HepG2 (cell line): ENCODE measurements around the gene PIK3R5. TPM values are rescaled to one million over a fixed set of nuclear protein-coding genes. Genes with fewer than 3 reads are reported as not detected.

Experiments
- ATAC-seq: fragments of 200-7000 bp; cut with Tn5 transposase; 3 replicates; pipeline ENCODE4 v1.9.1; 2020; ENCODE audit warnings: mild to moderate bottlenecking, moderate library complexity
- BruUV-seq: library from RNA; stranded (reverse); fragments of 400-500 nt; replicated peaks from 2 replicates; lab custom pipeline; 2021; lab: Mats Ljungman, UMichigan
- CTCF ChIA-PET: fragments of 300-600 bp; formaldehyde crosslinking; extraction: SDS; loops from one replicate; lab custom pipeline; 2021; ENCODE audit warnings: low total read pairs, inconsistent platforms, low intra/inter-chr PET ratio; lab: Yijun Ruan, JAX
- POLR2A ChIA-PET: fragments of 350-600 bp; sonication (Branson Sonifier 250); formaldehyde crosslinking; loops from one replicate; lab custom pipeline; 2020; ENCODE audit warnings: antibody characterized with exemption, inconsistent platforms; lab: Yijun Ruan, JAX
- DNase-seq: peaks from one replicate; pipeline ENCODE4 v3.0.0-alpha.2; 2015; ENCODE audit warnings: low spot score
- FAIRE-seq: peaks from 3 replicates; lab custom pipeline; 2011; peaks lifted over from hg19 to GRCh38; lab: Jason Lieb, UNC
- H2AFZ ChIP-seq: one replicate; pipeline ENCODE4 v1.6.1; 2011; ENCODE audit warnings: low read length, inconsistent platforms
- H3K27ac ChIP-seq: fragments of 300-600 bp; 3 replicates; pipeline ENCODE4 v1.8.0; 2011; ENCODE audit warnings: mixed run types, mild to moderate bottlenecking, mixed read lengths, low read length, inconsistent platforms; ENCODE audit not compliant: insufficient read depth; ENCODE audit errors: extremely low read length
- H3K27me3 ChIP-seq, 2 experiments: fragments of 200-600 bp in 1 of 2; 2 replicates in 1 of 2; 3 replicates in 1 of 2; pipeline versions ENCODE4 v1.6.0 to v1.8.0; 2011; ENCODE audit warnings: low read length in 2 of 2, mild to moderate bottlenecking in 2 of 2, moderate library complexity in 2 of 2, inconsistent platforms in 1 of 2; ENCODE audit not compliant: insufficient read depth in 2 of 2, control insufficient read depth in 1 of 2
- H3K36me3 ChIP-seq, 2 experiments: fragments of 200-600 bp in 1 of 2; replicated peaks in 1 of 2; 2 replicates in 1 of 2; 3 replicates in 1 of 2; pipeline versions ENCODE4 v1.5.1 to v1.8.0; 2011; ENCODE audit warnings: low read length in 2 of 2, inconsistent platforms in 1 of 2; ENCODE audit not compliant: insufficient read depth in 2 of 2, control insufficient read depth in 1 of 2
- H3K4me1 ChIP-seq: 2 replicates; pipeline ENCODE4 v1.5.1; 2012; ENCODE audit warnings: low read length, inconsistent platforms; ENCODE audit not compliant: insufficient read depth
- H3K4me2 ChIP-seq: 2 replicates; pipeline ENCODE4 v1.6.0; 2011; ENCODE audit warnings: low read depth, low read length, inconsistent platforms
- H3K4me3 ChIP-seq, 3 experiments: fragments of 200-600 bp in 1 of 3; sonication (generic), shearing (Covaris generic) in 1 of 3; replicated peaks in 1 of 3; 2 replicates each; pipeline ENCODE4 v1.5.1; 2011 to 2016; ENCODE audit warnings: low read length in 3 of 3, inconsistent platforms in 2 of 3, low read depth in 2 of 3, mild to moderate bottlenecking in 2 of 3, control low read depth in 1 of 3, mixed read lengths in 1 of 3; ENCODE audit not compliant: insufficient read depth in 1 of 3
- H3K79me2 ChIP-seq: one replicate; pipeline ENCODE4 v1.6.1; 2011; ENCODE audit warnings: low read length, inconsistent platforms; ENCODE audit not compliant: insufficient read depth
- H3K9ac ChIP-seq: 2 replicates; pipeline ENCODE4 v1.6.0; 2011; ENCODE audit warnings: mild to moderate bottlenecking, low read depth, low read length, inconsistent platforms; ENCODE audit not compliant: insufficient read depth
- H3K9me3 ChIP-seq: 2 replicates; pipeline ENCODE4 v1.5.1; 2012; ENCODE audit warnings: mild to moderate bottlenecking, low read length
- H4K20me1 ChIP-seq: 2 replicates; pipeline ENCODE4 v1.6.0; 2011; ENCODE audit warnings: inconsistent platforms, mild to moderate bottlenecking, low read length, moderate library complexity; ENCODE audit not compliant: insufficient read depth
- AKAP8 ChIP-seq: sonication (generic); formaldehyde crosslinking; IDR thresholded peaks from 2 replicates; pipeline ENCODE4 v1.5.1; 2020; ENCODE audit warnings: mild to moderate bottlenecking, missing genetic modification reagents
- ATRX ChIP-seq: sonication (generic); formaldehyde crosslinking; IDR thresholded peaks from 2 replicates; pipeline ENCODE4 v1.4.0; 2020; ENCODE audit warnings: missing genetic modification reagents, borderline replicate concordance
- BORCS8-MEF2B ChIP-seq: sonication (generic); formaldehyde crosslinking; IDR thresholded peaks from 2 replicates; pipeline ENCODE4 v1.8.0; 2022; ENCODE audit warnings: mild to moderate bottlenecking, missing genetic modification reagents
- CEBPG ChIP-seq: IDR thresholded peaks from 2 replicates; pipeline ENCODE4 v1.6.1; 2016
- EHMT2 ChIP-seq: fragments of 200-600 bp; sonication (generic); IDR thresholded peaks from 2 replicates; pipeline ENCODE4 v1.7.0; 2017; ENCODE audit warnings: antibody characterized with exemption, low read depth, low read length, borderline replicate concordance
- HNF4G ChIP-seq, 2 experiments: sonication (generic) in 1 of 2; formaldehyde crosslinking in 1 of 2; IDR thresholded peaks; 2 replicates each; pipeline versions ENCODE4 v1.4.0 to v1.6.1; 2011 to 2020; ENCODE audit warnings: borderline replicate concordance in 2 of 2, low read depth in 2 of 2, mild to moderate bottlenecking in 2 of 2, low read length in 1 of 2, missing genetic modification reagents in 1 of 2, moderate library complexity in 1 of 2
- KAT7 ChIP-seq: IDR thresholded peaks from 2 replicates; pipeline ENCODE4 v1.6.1; 2018; ENCODE audit warnings: borderline replicate concordance, missing compliant biosample characterization
- KDM5B ChIP-seq: sonication (generic); formaldehyde crosslinking; IDR thresholded peaks from 2 replicates; pipeline ENCODE4 v1.4.0; 2020; ENCODE audit warnings: missing genetic modification reagents, mild to moderate bottlenecking, borderline replicate concordance
- SNAI1 ChIP-seq: sonication (generic); formaldehyde crosslinking; IDR thresholded peaks from 2 replicates; pipeline ENCODE4 v1.5.0; 2020; ENCODE audit warnings: mild to moderate bottlenecking, missing genetic modification reagents, borderline replicate concordance
- ZGPAT ChIP-seq: IDR thresholded peaks from 2 replicates; pipeline ENCODE4 v1.6.1; 2016; ENCODE audit warnings: mild to moderate bottlenecking
- ZNF101 ChIP-seq: sonication (generic); formaldehyde crosslinking; IDR thresholded peaks from 2 replicates; pipeline ENCODE4 v1.4.0; 2020; ENCODE audit warnings: mild to moderate bottlenecking, low read depth, missing genetic modification reagents, borderline replicate concordance
- ZNF567 ChIP-seq: sonication (generic); formaldehyde crosslinking; IDR thresholded peaks from 2 replicates; pipeline ENCODE4 v1.8.1; 2023; ENCODE audit warnings: mild to moderate bottlenecking, missing genetic modification reagents, borderline replicate concordance
- ZNF639 ChIP-seq: conservative IDR thresholded peaks from 2 replicates; pipeline ENCODE4 v1.6.1; 2018; ENCODE audit warnings: missing genetic modification reagents
- WGBS: methylation state at CpG from one replicate; pipeline ENCODE4 v1.1.6; 2017; ENCODE audit warnings: low lambda C conversion rate; 5-methylcytosine and 5-hydroxymethylcytosine counted together
- in situ Hi-C: cut with HindIII; loops from 2 replicates; pipeline ENCODE4 v1.10.0; 2017; ENCODE audit warnings: low pct_unique_long_range_greater_than_20kb; ENCODE audit not compliant: extremely low pct_ligation_motif_present
- intact Hi-C: fragments of 100-400 bp; cut with micrococcal nuclease; formaldehyde crosslinking; loops from one replicate; pipeline ENCODE4 v1.10.0; 2022; ENCODE audit not compliant: unreplicated experiment
- polyA plus RNA-seq, 8 experiments: library from polyadenylated mRNA; depleted of rRNA in 3 of 8; stranded (reverse) in 7 of 8; unstranded in 1 of 8; fragments of >200 nt; fragmentation: Illumina TruSeq in 4 of 8; extraction: Trizol in 4 of 8; gene quantifications; 2 replicates each; pipeline versions ENCODE4 v1.2.1 to v1.2.3, GENCODE V29; 2011 to 2016; ENCODE audit warnings: low read depth in 4 of 8, missing spikeins in 1 of 8, mixed read lengths in 1 of 8; ENCODE audit not compliant: insufficient read depth in 1 of 8
- total RNA-seq, 5 experiments: library from RNA; depleted of rRNA; stranded (reverse); fragments of >200 nt; fragmentation: Illumina TruSeq; extraction: Trizol; gene quantifications; 2 replicates each; pipeline ENCODE4 v1.2.3, GENCODE V29; 2016; ENCODE audit warnings: low read depth in 1 of 5
- TF ChIP-seq, protein P1 (sequence below): sonication (generic); formaldehyde crosslinking; IDR thresholded peaks from 2 replicates; pipeline ENCODE4 v1.5.0; 2020; ENCODE audit warnings: missing genetic modification reagents

Gene PIK3R5
- total and polyA plus RNA-seq, 2 of the 13 experiments (the other 11 are each of a cell fraction or from before 2014, with no cell fraction given) = not detected

- Histone ChIP-seq H3K79me2 (no peaks in the 10 kb centered on the region), H3K27ac (no peak overlapping the region), H3K27me3 (peaks cover 0 to 13% of the 10 kb centered on the region in 2 experiments; a peak in 2 of 5 replicates), H3K4me2 (no peak overlapping the region), H3K36me3 (no peaks in the 10 kb centered on the region), H3K9ac (no peak overlapping the region), H3K9me3 (0 out of 2 replicates have a peak, but pooled peaks cover under 1% of the 10 kb centered on the region), H4K20me1 (no peaks in the 10 kb centered on the region), H3K4me1 (no peaks in the 10 kb centered on the region), H2AFZ (no peak overlapping the region), H3K4me3 (no peak overlapping the region)
- TF ChIP-seq ZNF567 (CRISPR knock-in tag) (no peak), ZNF639 (CRISPR knock-in tag) (no peak), KDM5B (CRISPR knock-in tag) (no peak), CEBPG (CRISPR knock-in tag) (no peak), ZGPAT (CRISPR knock-in tag) (no peak), AKAP8 (CRISPR knock-in tag) (no peak), KAT7 (CRISPR knock-in tag) (no peak), ZNF101 (CRISPR knock-in tag) (no peak), BORCS8-MEF2B (CRISPR knock-in tag) (no peak), HNF4G (IDR thresholded peaks at IDR 0.05; ENCODE audit: borderline replicate concordance, low read depth, low read length) (no peak), HNF4G (CRISPR knock-in tag; IDR thresholded peaks at IDR 0.05; ENCODE audit: borderline replicate concordance, low read depth) (no peak), SNAI1 (CRISPR knock-in tag) (no peak), EHMT2 (no peak), ATRX (CRISPR knock-in tag) (no peak)
- TF ChIP-seq, protein P1, sequence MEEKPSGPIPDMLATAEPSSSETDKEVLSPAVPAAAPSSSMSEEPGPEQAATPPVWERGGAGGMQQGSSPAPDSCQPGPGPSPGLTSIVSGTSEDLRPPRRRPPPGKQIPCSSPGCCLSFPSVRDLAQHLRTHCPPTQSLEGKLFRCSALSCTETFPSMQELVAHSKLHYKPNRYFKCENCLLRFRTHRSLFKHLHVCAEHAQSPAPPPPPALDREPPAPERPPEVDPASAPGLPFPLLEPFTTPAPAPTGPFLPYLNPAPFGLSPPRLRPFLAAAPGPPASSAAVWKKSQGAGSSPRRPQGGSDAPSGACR (CRISPR knock-in tag) = no peak
- WGBS = 16% methylated on average over 9 of the region's 10 CpGs
- DNase-seq = no peak
- ATAC-seq = no peak
- POLR2A ChIA-PET = no interaction called here
- intact Hi-C loops (no loop called here), in situ Hi-C loops (no loop called here)
- no peak for FAIRE-seq
- no TSS peak for BruUV-seq
- CTCF ChIA-PET = no interaction called here
Measured at GRCh38 chr17:8830141-8830540, 135.4 kb downstream of the PIK3R5 start.
